SK-N-MC (cell line): ENCODE data around the gene CSAG1.
"Not testable (repeated sequence)": the region's sequence is repeated elsewhere in the genome, so short reads cannot be mapped to it uniquely, and the experiment has no call there.

Source experiments
- EZH2 ChIP-seq: fragments of 200-600 bp; sonication (generic); IDR thresholded peaks from one replicate; pipeline ENCODE4 v1.6.1; 2017; ENCODE audit warnings: antibody characterized with exemption
- POLR2AphosphoS5 ChIP-seq: IDR thresholded peaks from 2 replicates; pipeline ENCODE4 v1.6.1; 2012; ENCODE audit warnings: mild to moderate bottlenecking, low read depth, low read length, borderline replicate concordance

DNA sequence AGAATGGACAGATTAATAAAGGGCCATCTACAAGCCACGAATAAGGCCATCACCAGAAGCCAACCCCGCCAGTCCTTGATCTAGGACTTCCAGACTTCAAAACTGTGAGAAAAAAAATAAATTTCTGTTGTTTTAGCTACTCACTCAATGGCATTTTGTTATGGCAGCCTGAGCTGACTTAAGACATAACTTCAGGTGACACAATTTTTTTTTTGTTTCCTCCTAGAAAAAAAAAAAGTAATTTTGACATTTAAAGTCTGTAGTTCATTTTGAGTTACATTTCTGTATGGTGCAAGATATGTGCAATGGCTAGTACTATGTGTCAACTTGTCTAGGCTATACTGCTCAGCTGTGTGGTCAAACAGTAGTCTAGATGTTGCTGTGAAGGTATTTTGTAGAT is 25.4 kb upstream of the CSAG1 start, which contains the start of gene CSAG3:
- not testable (repeated sequence) for TF ChIP-seq EZH2, POLR2AphosphoS5
